Parathyroid adenoma (tissue), 2 donors: ENCODE results near the gene FAM193B.
"Not testable (repeated sequence)": the region's sequence is repeated elsewhere in the genome, so short reads cannot be mapped to it uniquely, and the experiment has no call there.

ENCODE experiments used
- H2AFZ ChIP-seq: fragments of 300-600 bp; sonication (generic); one replicate; pipeline ENCODE4 v1.7.0; 2017; ENCODE audit warnings: antibody characterized with exemption, mild to moderate bottlenecking
- H3K27ac ChIP-seq: fragments of 300-600 bp; sonication (generic); one replicate; pipeline ENCODE4 v1.7.0; 2017
- H3K27me3 ChIP-seq: fragments of 300-600 bp; sonication (generic); one replicate; pipeline ENCODE4 v1.7.0; 2017; ENCODE audit warnings: low read length; ENCODE audit not compliant: control insufficient read depth, insufficient read depth
- H3K36me3 ChIP-seq: fragments of 300-600 bp; sonication (generic); one replicate; pipeline ENCODE4 v1.7.0; 2017; ENCODE audit warnings: low read length; ENCODE audit not compliant: control insufficient read depth, insufficient read depth
- H3K4me1 ChIP-seq: fragments of 300-600 bp; sonication (generic); one replicate; pipeline ENCODE4 v1.7.0; 2017; ENCODE audit warnings: control low read depth
- H3K4me2 ChIP-seq: fragments of 300-600 bp; sonication (generic); one replicate; pipeline ENCODE4 v1.7.0; 2017; ENCODE audit warnings: low read length
- H3K4me3 ChIP-seq: fragments of 300-600 bp; sonication (generic); one replicate; pipeline ENCODE4 v1.7.0; 2017; ENCODE audit warnings: low read depth, low read length
- H3K79me2 ChIP-seq: fragments of 300-600 bp; sonication (generic); one replicate; pipeline ENCODE4 v1.7.0; 2017; ENCODE audit warnings: control low read depth
- H3K9ac ChIP-seq: fragments of 300-600 bp; sonication (generic); one replicate; pipeline ENCODE4 v1.7.0; 2017; ENCODE audit warnings: mild to moderate bottlenecking
- H3K9me3 ChIP-seq: fragments of 300-600 bp; sonication (generic); one replicate; pipeline ENCODE4 v1.7.0; 2017; ENCODE audit warnings: low read length; ENCODE audit not compliant: control insufficient read depth
- CTCF ChIP-seq: fragments of 300-600 bp; sonication (generic); IDR thresholded peaks from one replicate; pipeline ENCODE4 v1.7.0; 2017; ENCODE audit warnings: antibody characterized with exemption, mild to moderate bottlenecking
- donor health status: primary hyperparathyroidism.

FAM193B gene

GRCh38 chr5:177569894-177570293 lies 15.5 kb upstream of the FAM193B start:
- Histone ChIP-seq H3K36me3 (no peaks in the 10 kb centered on the region), H2AFZ (no peak overlapping the region), H3K4me3 (no peak overlapping the region)

GRCh38 chr5:177568326-177568725 lies 14.0 kb upstream of the FAM193B start:
- Histone ChIP-seq H3K9me3 (no peaks in the 10 kb centered on the region), H3K9ac (no peak overlapping the region), H3K27me3 (no peaks in the 10 kb centered on the region), H3K36me3 (no peaks in the 10 kb centered on the region), H3K79me2 (no peaks in the 10 kb centered on the region), H3K4me3 (no peak overlapping the region), H3K4me2 (no peak overlapping the region), H3K27ac (no peak overlapping the region), H3K4me1 (no peaks in the 10 kb centered on the region), H2AFZ (no peak overlapping the region)
- no peak for TF ChIP-seq CTCF

More at GRCh38 chr5:177569894-177570293, 15.5 kb upstream of the FAM193B start:
- Histone ChIP-seq H3K79me2 (no peaks in the 10 kb centered on the region), H3K27me3 (no peaks in the 10 kb centered on the region), H3K4me1 (no peaks in the 10 kb centered on the region), H3K27ac (no peak overlapping the region), H3K4me2 (no peak overlapping the region), H3K9me3 (no peaks in the 10 kb centered on the region), H3K9ac (no peak overlapping the region)
- no peak for TF ChIP-seq CTCF

- no peaks in the 10 kb centered on the region for H3K79me2 ChIP-seq
- H2AFZ ChIP-seq: no peak overlapping the region
Observed at GRCh38 chr5:177565046-177565445, 10.7 kb upstream of the FAM193B start.

GRCh38 chr5:177559446-177559941 lies 5.1 kb upstream of the FAM193B start:
- not testable (repeated sequence) for H3K9ac ChIP-seq, H3K4me1 ChIP-seq, H3K27ac ChIP-seq, H3K4me3 ChIP-seq, H2AFZ ChIP-seq, H3K9me3 ChIP-seq, H3K79me2 ChIP-seq, H3K27me3 ChIP-seq, H3K4me2 ChIP-seq, H3K36me3 ChIP-seq

More at GRCh38 chr5:177565046-177565445, 10.7 kb upstream of the FAM193B start:
- no peak overlapping the region for H3K27ac ChIP-seq
- no peak for TF ChIP-seq CTCF
- H3K4me1 ChIP-seq: no peaks in the 10 kb centered on the region
- no peaks in the 10 kb centered on the region for H3K9me3 ChIP-seq
- no peak overlapping the region for H3K9ac ChIP-seq
- H3K27me3 ChIP-seq: no peaks in the 10 kb centered on the region
- H3K4me3 ChIP-seq: no peak overlapping the region
- H3K36me3 ChIP-seq: no peaks in the 10 kb centered on the region
- H3K4me2 ChIP-seq: no peak overlapping the region

- Histone ChIP-seq H3K9me3 (no peaks in the 10 kb centered on the region), H3K4me1 (peaks cover 13% of the 10 kb centered on the region), H3K9ac (no peak overlapping the region), H3K79me2 (peaks cover 8% of the 10 kb centered on the region), H3K27me3 (no peaks in the 10 kb centered on the region), H3K4me2 (no peak overlapping the region), H2AFZ (peak overlapping the region; percentile 73), H3K4me3 (no peak overlapping the region), H3K36me3 (no peaks in the 10 kb centered on the region), H3K27ac (peak overlapping the region; percentile 41)
- no peak for TF ChIP-seq CTCF
Observed at GRCh38 chr5:177557796-177558195, 3.4 kb upstream of the FAM193B start.
